ENCODE results near the gene TULP4. TPM values are rescaled to one million over a fixed set of nuclear protein-coding genes. Genes with fewer than 3 reads are reported as not detected.

TULP4 gene
- total and polyA plus RNA-seq, 2 of the 8 experiments (the other 6 are each of a cell fraction or from before 2014, with no cell fraction given), result 7.7 to 51.6 TPM

- Histone ChIP-seq H3K9me3 (ENCODE audit: insufficient read depth in 2 of 2, low read depth in 1 of 2, low read length in 1 of 2) (no peaks in the 10 kb centered on the region), H3K4ac (replicated peaks; ENCODE audit: insufficient read length, low read depth, low read length) (no peak overlapping the region), H4K5ac (ENCODE audit: insufficient read length, low read depth, low read length) (no peak overlapping the region), H2BK5ac (ENCODE audit: low read depth, low read length) (no peak overlapping the region), H4K8ac (ENCODE audit: extremely low read depth, insufficient read depth, low read length) (no peak overlapping the region), H3K4me1 (replicated peaks in 1 of 4; ENCODE audit: control insufficient read depth in 3 of 4, insufficient read depth in 4 of 4, low read length in 3 of 4) (peaks cover 0 to 6% (median 2%) of the 10 kb centered on the region in 4 experiments; a peak in 2 of 7 replicates), H2AFZ (ENCODE audit: low read length) (no peak overlapping the region), H2AK5ac (ENCODE audit: low read depth, low read length) (no peak overlapping the region), H4K91ac (replicated peaks; ENCODE audit: insufficient read length, low read length) (no peak overlapping the region), H3K27ac (ENCODE audit: low read depth, low read length) (no peak overlapping the region), H2BK120ac (replicated peaks; ENCODE audit: low read depth, low read length) (no peak overlapping the region), H3K79me2 (ENCODE audit: control insufficient read depth in 1 of 2, insufficient read depth in 2 of 2, low read length in 2 of 2) (peaks cover 0 to 19% of the 10 kb centered on the region in 2 experiments; a peak in 2 of 4 replicates), H3K14ac (ENCODE audit: insufficient read length) (no peak overlapping the region), H3K79me1 (ENCODE audit: low read depth, low read length) (no peaks in the 10 kb centered on the region), H2BK12ac (ENCODE audit: low read depth, low read length) (no peak overlapping the region), H2BK15ac (ENCODE audit: low read length) (no peak overlapping the region), H3K18ac (ENCODE audit: extremely low read depth, low read length) (no peak overlapping the region), H3K36me3 (ENCODE audit: control insufficient read depth in 2 of 4, insufficient read depth in 4 of 4, low read length in 3 of 4) (peaks cover 0 to 5% (median 0%) of the 10 kb centered on the region in 4 experiments; a peak in 1 of 8 replicates), H3K9ac (replicated peaks in 1 of 4; ENCODE audit: extremely low read depth in 1 of 4, low read depth in 3 of 4, low read length in 3 of 4) (no peak overlapping the region), H3K23ac (ENCODE audit: insufficient read length) (no peak overlapping the region), H3K56ac (replicated peaks; ENCODE audit: insufficient read length, low read depth, low read length) (no peak overlapping the region), H3K4me2 (ENCODE audit: insufficient read depth in 1 of 2, low read depth in 2 of 2, low read length in 2 of 2) (no peak overlapping the region), H3K27me3 (replicated peaks in 1 of 4; ENCODE audit: control insufficient read depth in 3 of 4, extremely low read depth in 1 of 4, insufficient read depth in 3 of 4, low read length in 3 of 4) (no peaks in the 10 kb centered on the region), H3K23me2 (ENCODE audit: low read depth, low read length) (no peaks in the 10 kb centered on the region), H4K20me1 (replicated peaks in 1 of 2; ENCODE audit: control insufficient read depth in 1 of 2, insufficient read depth in 2 of 2, low read length in 2 of 2) (no peaks in the 10 kb centered on the region), H2BK20ac (ENCODE audit: low read length) (no peak overlapping the region), H3K4me3 (ENCODE audit: extremely low read depth in 1 of 4, insufficient read depth in 2 of 4, low read depth in 3 of 4, low read length in 4 of 4) (no peak overlapping the region)
- ChIA-PET CTCF (ENCODE audit: partially characterized antibody) (no interaction called here), POLR2A (ENCODE audit: partially characterized antibody) (no interaction called here)
- 78% methylated on average over 2 of the region's 2 CpGs; no CpG with 5 or more reads in 1 of the 2 experiments for WGBS, 2 experiments (ENCODE audit: extremely low coverage in 1 of 2, insufficient coverage in 1 of 2, insufficient read length in 1 of 2, insufficient replicate concordance in 2 of 2, low coverage in 1 of 2, low lambda C conversion rate in 2 of 2, missing lambda C conversion rate in 1 of 2)
- no peak for FAIRE-seq
- no peak for DNase-seq (ENCODE audit: low read depth in 1 of 2, low spot score in 2 of 2)
- TF ChIP-seq POLR2AphosphoS5 (IDR thresholded peaks at IDR 0.05; ENCODE audit: low read depth, low read length), result no peak
- no peak for TF ChIP-seq TAF7 (optimal IDR thresholded peaks at IDR 0.05; ENCODE audit: borderline replicate concordance, low read depth, low read length)
- TF ChIP-seq POLR2A (IDR thresholded peaks at IDR 0.05; ENCODE audit: control extremely low read depth in 1 of 2, low read depth in 2 of 2, low read length in 2 of 2), result no peak
- no peak for TF ChIP-seq POU5F1 (IDR thresholded peaks at IDR 0.05; ENCODE audit: low read depth, low read length)
- no peak for TF ChIP-seq RXRA (IDR thresholded peaks at IDR 0.05; ENCODE audit: insufficient read depth, low read depth, low read length)
These were observed 43.7 kb upstream of the TULP4 start for GRCh38 chr6:158268361-158269147.
